ENCODE results near the gene RNH1.
"Not testable (repeated sequence)": the region's sequence is repeated elsewhere in the genome, so short reads cannot be mapped to it uniquely, and the experiment has no call there.

The RNH1 gene

GRCh38 chr11:516918-517685 lies 10.1 kb upstream of the RNH1 start:
- FAIRE-seq = not testable (repeated sequence)

GRCh38 chr11:516400-516799 lies 9.4 kb upstream of the RNH1 start:
- FAIRE-seq = no peak

- no peak for FAIRE-seq
Measured at GRCh38 chr11:515131-515530, 8.1 kb upstream of the RNH1 start.

- FAIRE-seq = no peak
Measured at GRCh38 chr11:514606-515005, 7.6 kb upstream of the RNH1 start.

GRCh38 chr11:512761-513595 lies 5.9 kb upstream of the RNH1 start:
- no peak for FAIRE-seq

GRCh38 chr11:508956-509355 lies 1.9 kb upstream of the RNH1 start:
- FAIRE-seq = no peak

GRCh38 chr11:507727-508515 lies 879 bp upstream of the RNH1 start:
- no peak for FAIRE-seq

- FAIRE-seq = no peak
Measured at GRCh38 chr11:506238-506994, 626 bp downstream of the RNH1 start.

GRCh38 chr11:504994-505344 lies 2.1 kb downstream of the RNH1 start:
- FAIRE-seq = no peak

GRCh38 chr11:504053-504993 lies 2.7 kb downstream of the RNH1 start:
- FAIRE-seq = no peak

GRCh38 chr11:503179-503981 lies 3.7 kb downstream of the RNH1 start:
- no peak for FAIRE-seq

- no peak for FAIRE-seq
Measured at GRCh38 chr11:502288-503178, 4.5 kb downstream of the RNH1 start.

GRCh38 chr11:501683-502287 lies 5.3 kb downstream of the RNH1 start:
- no peak for FAIRE-seq

GRCh38 chr11:501001-501682 lies 5.9 kb downstream of the RNH1 start:
- no peak for FAIRE-seq

- FAIRE-seq = no peak
Measured at GRCh38 chr11:499201-500076, 7.6 kb downstream of the RNH1 start.

GRCh38 chr11:498297-499181 lies 8.5 kb downstream of the RNH1 start:
- no peak for FAIRE-seq

Measured in colon (tissue), 2 donors.